HEK293T (cell line): ENCODE data around the gene BCHE.
A peak's percentile ranks its signal among the peaks of the same experiment; 100 is the strongest.

Experiments
- CTCF ChIA-PET: fragments of 350-600 bp; formaldehyde crosslinking; extraction: SDS; loops from one replicate; lab custom pipeline; 2021; ENCODE audit warnings: antibody characterized with exemption, inconsistent platforms; lab: Yijun Ruan, JAX
- POLR2A ChIA-PET: fragments of 350-600 bp; formaldehyde crosslinking; extraction: SDS; loops from one replicate; lab custom pipeline; 2020; ENCODE audit warnings: antibody characterized with exemption, inconsistent platforms; lab: Yijun Ruan, JAX
- DNase-seq: peaks from one replicate; pipeline ENCODE4 v3.0.0; 2012; ENCODE audit warnings: mixed read lengths; ENCODE audit errors: extremely low spot score
- ARNT ChIP-seq: fragments of 450-650 bp; IDR thresholded peaks from 2 replicates; pipeline ENCODE4 v1.6.1; 2017; ENCODE audit warnings: mild to moderate bottlenecking
- BHLHE40 ChIP-seq: fragments of 450-650 bp; IDR thresholded peaks from 2 replicates; pipeline ENCODE4 v1.6.1; 2016; ENCODE audit warnings: mild to moderate bottlenecking, moderate library complexity, borderline replicate concordance
- CTBP1 ChIP-seq: fragments of 450-650 bp; IDR thresholded peaks from 2 replicates; pipeline ENCODE4 v1.6.1; 2016; ENCODE audit warnings: borderline replicate concordance
- ELF4 ChIP-seq: fragments of 450-650 bp; IDR thresholded peaks from 2 replicates; pipeline ENCODE4 v1.6.1; 2017; ENCODE audit warnings: antibody characterized with exemption
- FOXA1 ChIP-seq: fragments of 450-650 bp; IDR thresholded peaks from 2 replicates; pipeline ENCODE4 v1.6.1; 2016; ENCODE audit warnings: mild to moderate bottlenecking
- FOXK2 ChIP-seq: fragments of 450-650 bp; IDR thresholded peaks from 2 replicates; pipeline ENCODE4 v1.6.1; 2016; ENCODE audit warnings: mild to moderate bottlenecking
- FOXM1 ChIP-seq: fragments of 450-650 bp; IDR thresholded peaks from 2 replicates; pipeline ENCODE4 v1.6.1; 2017; ENCODE audit warnings: mild to moderate bottlenecking, borderline replicate concordance
- HDGF ChIP-seq: fragments of 450-650 bp; IDR thresholded peaks from 2 replicates; pipeline ENCODE4 v1.6.1; 2017; ENCODE audit warnings: antibody characterized with exemption, borderline replicate concordance
- L3MBTL2 ChIP-seq: fragments of 450-650 bp; conservative IDR thresholded peaks from 2 replicates; pipeline ENCODE4 v1.6.1; 2016; ENCODE audit warnings: mild to moderate bottlenecking
- LEF1 ChIP-seq: fragments of 450-650 bp; IDR thresholded peaks from 2 replicates; pipeline ENCODE4 v1.6.1; 2017; ENCODE audit warnings: mild to moderate bottlenecking, borderline replicate concordance
- NFRKB ChIP-seq: fragments of 450-650 bp; IDR thresholded peaks from 2 replicates; pipeline ENCODE4 v1.6.1; 2016; ENCODE audit warnings: mild to moderate bottlenecking, moderate library complexity
- PKNOX1 ChIP-seq: fragments of 450-650 bp; IDR thresholded peaks from 2 replicates; pipeline ENCODE4 v1.6.1; 2016
- SP1 ChIP-seq: fragments of 450-650 bp; IDR thresholded peaks from 2 replicates; pipeline ENCODE4 v1.6.1; 2017
- SUZ12 ChIP-seq: fragments of 450-650 bp; IDR thresholded peaks from 2 replicates; pipeline ENCODE4 v1.6.1; 2016; ENCODE audit warnings: mild to moderate bottlenecking
- TARDBP ChIP-seq: fragments of 450-650 bp; IDR thresholded peaks from 2 replicates; pipeline ENCODE4 v1.6.1; 2016
- ZNF384 ChIP-seq: fragments of 450-650 bp; IDR thresholded peaks from 2 replicates; pipeline ENCODE4 v1.6.1; 2016

The BCHE gene

GRCh38 chr3:165837058-165837525 is at the start of gene BCHE:
Gene BCHE (minus strand): TSS chr3:165837423. CDS start chr3:165831033, 6,390 bp downstream.
- POLR2A ChIA-PET: no interaction called here
- no peak for TF ChIP-seq SUZ12
- no peak for TF ChIP-seq LEF1
- no peak; the same call in 1 of the 2 replicates for TF ChIP-seq L3MBTL2
- TF ChIP-seq CTBP1: no peak
- no peak for TF ChIP-seq ZNF384
- no peak for TF ChIP-seq ELF4
- TF ChIP-seq BHLHE40: no peak
- no peak for TF ChIP-seq SP1
- TF ChIP-seq ARNT: no peak
- TF ChIP-seq HDGF: no peak
- no peak for TF ChIP-seq FOXK2
- TF ChIP-seq PKNOX1: no peak
- peak; percentile 25 for DNase-seq
- CTCF ChIA-PET: no interaction called here

GRCh38 chr3:165885558-165886270 is 48.5 kb upstream of the BCHE start:
- CTCF ChIA-PET: no interaction called here
- no peak for DNase-seq
- POLR2A ChIA-PET: no interaction called here
- TF ChIP-seq FOXA1 (no peak), SP1 (no peak), NFRKB (no peak), CTBP1 (no peak), ARNT (no peak), ZNF384 (no peak), SUZ12 (no peak), FOXK2 (no peak), FOXM1 (no peak), PKNOX1 (no peak), LEF1 (no peak), L3MBTL2 (no peak)

DNA sequence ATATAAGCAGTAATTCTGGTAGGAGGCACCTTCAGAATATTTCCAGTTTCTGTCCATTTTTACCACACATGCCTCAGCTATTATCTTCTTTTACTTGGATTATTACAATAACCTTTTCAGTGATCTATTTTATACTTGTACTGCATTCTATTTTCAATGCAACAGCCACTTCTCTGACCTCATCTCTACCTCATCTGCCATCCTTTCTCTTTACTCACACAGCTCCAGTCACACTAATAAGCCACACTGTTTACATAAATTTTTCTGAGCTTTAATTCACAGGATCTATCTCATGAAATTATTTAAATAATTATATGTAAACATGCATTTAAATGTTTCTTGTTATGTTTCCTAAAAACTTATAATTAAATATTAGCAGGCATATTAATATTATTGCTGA is 47.3 kb upstream of the BCHE start:
- TF ChIP-seq BHLHE40 (no peak), ARNT (no peak), FOXK2 (no peak), SP1 (no peak), FOXM1 (no peak), LEF1 (no peak), L3MBTL2 (no peak), NFRKB (no peak), ZNF384 (no peak), SUZ12 (no peak), PKNOX1 (no peak), CTBP1 (no peak), FOXA1 (no peak), ELF4 (no peak), HDGF (no peak), TARDBP (no peak)
- no peak for DNase-seq
- CTCF ChIA-PET: no interaction called here
- POLR2A ChIA-PET: no interaction called here

GRCh38 chr3:165883863-165884478 is 46.7 kb upstream of the BCHE start:
- CTCF ChIA-PET: no interaction called here
- peak; percentile 7 for DNase-seq
- no peak for TF ChIP-seq FOXA1
- TF ChIP-seq SP1: no peak
- no peak for TF ChIP-seq CTBP1
- no peak for TF ChIP-seq ZNF384
- no peak for TF ChIP-seq L3MBTL2
- TF ChIP-seq HDGF: no peak
- TF ChIP-seq ARNT: no peak
- TF ChIP-seq FOXM1: no peak
- TF ChIP-seq ELF4: no peak
- no peak for TF ChIP-seq PKNOX1
- TF ChIP-seq NFRKB: no peak
- no peak for TF ChIP-seq FOXK2
- no peak for TF ChIP-seq SUZ12
- TF ChIP-seq LEF1: no peak
- no peak for TF ChIP-seq BHLHE40
- TF ChIP-seq TARDBP: no peak
- POLR2A ChIA-PET: no interaction called here

- no peak for DNase-seq
- no peak for TF ChIP-seq CTBP1
- no peak for TF ChIP-seq FOXA1
- no peak for TF ChIP-seq BHLHE40
- TF ChIP-seq ARNT: no peak
- TF ChIP-seq HDGF: no peak
- no peak for TF ChIP-seq ZNF384
- TF ChIP-seq SP1: no peak
- no peak for TF ChIP-seq FOXK2
- no peak for TF ChIP-seq ELF4
- TF ChIP-seq TARDBP: no peak
- TF ChIP-seq FOXM1: no peak
- no peak for TF ChIP-seq L3MBTL2
- no peak for TF ChIP-seq NFRKB
- no peak for TF ChIP-seq SUZ12
- POLR2A ChIA-PET: no interaction called here
- CTCF ChIA-PET: no interaction called here
These were observed 45.9 kb upstream of the BCHE start for GRCh38 chr3:165883117-165883516.
